NCI-H1105 (cell line): ENCODE data around the gene SPAM1.
"Not testable (repeated sequence)": the region's sequence is repeated elsewhere in the genome, so short reads cannot be mapped to it uniquely, and the experiment has no call there.

Experiments
- DNase-seq: peaks from one replicate; lab custom pipeline; 2025; lab: John Stamatoyannopoulos, UW

SPAM1 gene

GRCh38 chr7:123924941-123925340, at the start of gene SPAM1:
Gene SPAM1 (plus strand): TSS chr7:123925241. CDS start chr7:123953571, 28,330 bp downstream.
- no peak for DNase-seq

GRCh38 chr7:123876557-123877256, 48.3 kb upstream of the SPAM1 start:
- no peak for DNase-seq

- DNase-seq: no peak
These were observed 45.4 kb upstream of the SPAM1 start for GRCh38 chr7:123879628-123880027.

- DNase-seq: no peak
These were observed 43.7 kb upstream of the SPAM1 start for GRCh38 chr7:123881300-123881699.

GRCh38 chr7:123883154-123883553, 41.9 kb upstream of the SPAM1 start:
- DNase-seq: no peak

- DNase-seq: no peak
These were observed 36.8 kb upstream of the SPAM1 start for GRCh38 chr7:123888192-123888591.

GRCh38 chr7:123894753-123895152, 30.3 kb upstream of the SPAM1 start:
- not testable (repeated sequence) for DNase-seq

GRCh38 chr7:123901101-123901500, 23.9 kb upstream of the SPAM1 start:
- no peak for DNase-seq

GRCh38 chr7:123905714-123906113, 19.3 kb upstream of the SPAM1 start:
- no peak for DNase-seq

GRCh38 chr7:123916240-123916724, 8.8 kb upstream of the SPAM1 start:
- DNase-seq: no peak

- DNase-seq: no peak
These were observed 7.2 kb upstream of the SPAM1 start for GRCh38 chr7:123917878-123918277.

GRCh38 chr7:123918309-123918708, 6.7 kb upstream of the SPAM1 start:
- no peak for DNase-seq

GRCh38 chr7:123923599-123923998, 1.4 kb upstream of the SPAM1 start:
- no peak for DNase-seq

- no peak for DNase-seq
These were observed 4.1 kb downstream of the SPAM1 start for GRCh38 chr7:123929107-123929506.

- no peak for DNase-seq
These were observed 4.6 kb downstream of the SPAM1 start for GRCh38 chr7:123929655-123930054.

GRCh38 chr7:123935436-123936381, 10.7 kb downstream of the SPAM1 start:
- DNase-seq: no peak

GRCh38 chr7:123936388-123936787, 11.3 kb downstream of the SPAM1 start:
- no peak for DNase-seq

GRCh38 chr7:123939784-123940183, 14.7 kb downstream of the SPAM1 start:
- DNase-seq: no peak

GRCh38 chr7:123941391-123942180, 16.5 kb downstream of the SPAM1 start:
- DNase-seq: no peak

GRCh38 chr7:123944395-123944794, 19.4 kb downstream of the SPAM1 start:
- no peak for DNase-seq

- no peak for DNase-seq
These were observed 20.9 kb downstream of the SPAM1 start for GRCh38 chr7:123945938-123946337.

GRCh38 chr7:123948136-123948535, 23.1 kb downstream of the SPAM1 start:
- DNase-seq: no peak
